HG02938 (cell line): ENCODE data around the gene IL23R.

Source experiments
- ATAC-seq: cut with Tn5 transposase; IDR thresholded peaks from one replicate; pipeline ENCODE4 v1.9.1; 2021; ENCODE audit warnings: mild to moderate bottlenecking, moderate library complexity; ENCODE audit not compliant: unreplicated experiment

IL23R gene

GRCh38 chr1:67294836-67295617 lies 128.8 kb downstream of the IL23R start:
- no peak for ATAC-seq

DNA sequence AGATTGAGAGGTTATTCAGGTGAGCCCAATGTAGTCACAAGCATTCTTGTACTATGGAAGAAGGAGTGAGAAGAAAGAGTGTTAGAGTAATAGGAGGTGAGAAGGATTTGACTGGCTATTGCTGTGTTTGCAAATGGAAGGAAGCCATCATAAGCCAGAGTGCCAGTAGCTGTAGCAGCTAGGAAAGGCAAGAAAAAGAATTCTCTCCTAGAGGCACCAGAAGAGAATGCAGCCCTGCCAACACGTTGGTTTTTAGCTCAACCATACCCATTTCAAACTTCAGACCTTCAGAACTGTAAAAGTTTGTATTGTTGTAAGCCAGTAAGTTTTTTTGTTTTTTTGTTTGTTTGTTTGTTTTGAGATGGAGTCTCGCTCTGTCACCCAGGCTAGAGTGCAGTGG lies 132.5 kb downstream of the IL23R start:
- no peak for ATAC-seq

- ATAC-seq = no peak
These were observed 133.0 kb downstream of the IL23R start for GRCh38 chr1:67299296-67299695.

- ATAC-seq = no peak
These were observed 134.3 kb downstream of the IL23R start for GRCh38 chr1:67300561-67300960.

- no peak for ATAC-seq
These were observed 137.8 kb downstream of the IL23R start for GRCh38 chr1:67304023-67304422.

GRCh38 chr1:67306547-67306946 lies 140.3 kb downstream of the IL23R start:
- ATAC-seq = no peak

DNA sequence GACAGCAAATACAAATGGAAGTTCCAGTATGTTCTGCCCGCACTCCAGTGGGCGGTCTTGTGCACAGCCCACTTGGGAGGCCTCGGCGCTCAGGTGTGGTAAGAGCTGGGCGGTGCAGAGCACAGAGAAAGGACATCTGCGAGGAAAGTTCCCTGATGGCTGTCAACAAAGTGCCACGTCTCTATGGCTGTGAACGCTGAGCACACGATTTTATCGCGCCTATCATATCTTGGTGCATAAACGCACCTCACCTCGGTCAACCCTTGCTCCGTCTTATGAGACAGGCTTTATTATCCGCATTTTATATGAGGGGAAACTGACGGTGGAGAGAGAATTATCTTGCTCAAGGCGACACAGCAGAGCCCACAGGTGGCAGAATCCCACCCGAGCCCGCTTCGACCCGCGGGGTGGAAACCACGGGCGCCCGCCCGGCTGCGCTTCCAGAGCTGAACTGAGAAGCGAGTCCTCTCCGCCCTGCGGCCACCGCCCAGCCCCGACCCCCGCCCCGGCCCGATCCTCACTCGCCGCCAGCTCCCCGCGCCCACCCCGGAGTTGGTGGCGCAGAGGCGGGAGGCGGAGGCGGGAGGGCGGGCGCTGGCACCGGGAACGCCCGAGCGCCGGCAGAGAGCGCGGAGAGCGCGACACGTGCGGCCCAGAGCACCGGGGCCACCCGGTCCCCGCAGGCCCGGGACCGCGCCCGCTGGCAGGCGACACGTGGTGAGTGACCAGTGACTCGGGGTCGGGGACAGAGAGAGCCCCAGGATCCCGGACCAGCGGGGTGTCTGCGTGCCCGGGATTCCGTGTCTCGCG lies 141.2 kb downstream of the IL23R start, which contains the start of gene IL12RB2:
Gene IL12RB2, plus strand, starts transcription at position 623 of the 810 bp plus-strand sequence. CDS start 12,496 bp downstream, outside the sequence.
- ATAC-seq = peak; percentile 49

DNA sequence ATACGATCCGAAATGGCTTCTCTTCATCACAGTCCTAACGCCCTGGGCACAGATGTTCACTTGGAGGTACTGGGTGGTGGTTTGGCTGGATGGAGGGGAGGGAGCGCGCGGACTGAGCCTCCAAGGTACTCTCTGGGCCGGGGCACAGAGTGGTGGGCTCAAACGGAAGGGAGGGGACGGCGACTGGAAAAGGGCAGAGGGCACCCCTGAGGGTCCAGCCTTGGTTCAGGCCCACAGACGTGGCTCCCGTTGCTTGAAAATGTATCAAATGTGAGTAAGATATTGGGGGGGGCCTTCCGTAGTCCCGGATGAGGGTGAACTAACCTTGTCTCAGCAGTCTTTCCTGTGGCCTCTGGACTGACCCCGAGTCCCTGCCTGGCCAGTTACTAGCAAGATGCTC lies 141.9 kb downstream of the IL23R start:
- ATAC-seq = peak; percentile 28
